Measurements from ENCODE around the gene GBA2. TPM values are rescaled to one million over a fixed set of nuclear protein-coding genes. Genes with fewer than 3 reads are reported as not detected.

GBA2 gene
- polyA plus RNA-seq, 1 of the 3 experiments (the other 2 are of a cell fraction) = 71.5 TPM

GRCh38 chr9:35759795-35760194 is 10.8 kb upstream of the GBA2 start:
- Histone ChIP-seq H3K4me3 (ENCODE audit: low read depth in 2 of 2, low read length in 1 of 2) (no peak overlapping the region), H3K36me3 (replicated peaks in 1 of 2; ENCODE audit: control insufficient read depth in 1 of 2, insufficient read depth in 2 of 2, low read length in 1 of 2) (peaks cover 0 to 10% of the 10 kb centered on the region in 2 experiments), H3K9me2 (no peaks in the 10 kb centered on the region), H3K9me3 (no peaks in the 10 kb centered on the region), H3K9ac (no peak overlapping the region), H4K20me1 (ENCODE audit: insufficient read depth) (no peaks in the 10 kb centered on the region), H2AFZ (ENCODE audit: low read depth) (no peak overlapping the region), H3K27ac (ENCODE audit: low read depth in 2 of 2, low read length in 1 of 2) (no peak overlapping the region), H3K4me1 (ENCODE audit: control insufficient read depth in 1 of 2, insufficient read depth in 2 of 2, low read depth in 1 of 2, low read length in 1 of 2) (peaks cover 9 to 17% of the 10 kb centered on the region in 2 experiments; a peak in 3 of 4 replicates), H3K79me2 (ENCODE audit: insufficient read depth) (no peaks in the 10 kb centered on the region), H3K4me2 (no peak overlapping the region), H3K27me3 (ENCODE audit: insufficient read depth) (no peaks in the 10 kb centered on the region), H3F3A (replicated peaks; ENCODE audit: insufficient read depth) (peaks cover 14% of the 10 kb centered on the region)
- CTCF ChIA-PET = interaction anchor here (0.7 to 1.6 kb wide), 2 partner anchors 12 to 30 kb away, joined by 4 read pairs; no protein-coding TSS in a partner anchor
- TF ChIP-seq YY1 (IDR thresholded peaks at IDR 0.05; ENCODE audit: low read depth) (no peak), USF1 (IDR thresholded peaks at IDR 0.05; ENCODE audit: borderline replicate concordance, low read depth) (no peak), RXRA (IDR thresholded peaks at IDR 0.05; ENCODE audit: borderline replicate concordance, low read depth) (no peak), FOXM1 (IDR thresholded peaks at IDR 0.05; ENCODE audit: low read depth) (no peak), IRF3 (IDR thresholded peaks at IDR 0.05; ENCODE audit: low read depth, low read length) (no peak), SMC3 (IDR thresholded peaks at IDR 0.05; ENCODE audit: low read depth, low read length) (no peak), TCF12 (IDR thresholded peaks at IDR 0.05) (no peak), FOSL2 (IDR thresholded peaks at IDR 0.05; ENCODE audit: borderline replicate concordance, low read depth) (no peak), GABPA (IDR thresholded peaks at IDR 0.05; ENCODE audit: low read depth) (no peak), CHD2 (IDR thresholded peaks at IDR 0.05; ENCODE audit: low read length, partially characterized antibody) (no peak), GATA2 (CRISPR knock-in tag; IDR thresholded peaks at IDR 0.05) (no peak), EZH2phosphoT487 (IDR thresholded peaks at IDR 0.05; ENCODE audit: borderline replicate concordance, low read depth) (no peak), EP300 (IDR thresholded peaks at IDR 0.05; ENCODE audit: borderline replicate concordance in 1 of 2, low read depth in 1 of 2, low read length in 1 of 2) (no peak), REST (IDR thresholded peaks at IDR 0.05; ENCODE audit: low read depth, low read length) (no peak), JUND (IDR thresholded peaks at IDR 0.05) (no peak), NRF1 (IDR thresholded peaks at IDR 0.05; ENCODE audit: low read depth, low read length) (no peak), PBX3 (IDR thresholded peaks at IDR 0.05) (no peak), RAD21 (IDR thresholded peaks at IDR 0.05; ENCODE audit: low read length) (no peak), ELF1 (IDR thresholded peaks at IDR 0.05) (no peak)
- 89% methylated on average over 4 of the region's 4 CpGs for WGBS (ENCODE audit: low lambda C conversion rate)
- POLR2A ChIA-PET = no interaction called here
- no peak for DNase-seq

Data from SK-N-SH (cell line).